Measurements from ENCODE around the gene OSCP1.

- TF ChIP-seq CTCF (IDR thresholded peaks at IDR 0.05) (no peak), POLR2A (IDR thresholded peaks at IDR 0.05) (no peak), POLR2AphosphoS5 (IDR thresholded peaks at IDR 0.05) (no peak)
Observed at GRCh38 chr1:36389261-36389660, 61.0 kb downstream of the OSCP1 start.
